Measurements from ENCODE around the gene PRB3.

Gene PRB3

GRCh38 chr12:11269607-11270006 is at the start of gene PRB3:
PRB3 (minus strand) TSS chr12:11269707; CDS start chr12:11269669, 38 bp downstream.
- in situ Hi-C loops (cut with MboI; ENCODE audit: low sequenced_read_pairs): no loop called here

GRCh38 chr12:11310336-11310735 is 40.8 kb upstream of the PRB3 start, which contains the start of gene PRB4:
PRB4 (minus strand) TSS chr12:11310436; CDS start chr12:11310398, 38 bp downstream.
- in situ Hi-C loops (cut with MboI; ENCODE audit: low sequenced_read_pairs): no loop called here

- in situ Hi-C loops (cut with MboI; ENCODE audit: low sequenced_read_pairs): no loop called here
These were observed 37.6 kb upstream of the PRB3 start for GRCh38 chr12:11307143-11307542.

- in situ Hi-C loops (cut with MboI; ENCODE audit: low sequenced_read_pairs): no loop called here
These were observed 3.9 kb upstream of the PRB3 start for GRCh38 chr12:11273449-11273848.

- in situ Hi-C loops (cut with MboI; ENCODE audit: low sequenced_read_pairs): no loop called here
These were observed 5.0 kb downstream of the PRB3 start for GRCh38 chr12:11264501-11264900.

GRCh38 chr12:11246489-11246888 is 23.0 kb downstream of the PRB3 start:
- in situ Hi-C loops (cut with MboI; ENCODE audit: low sequenced_read_pairs): no loop called here

- in situ Hi-C loops (cut with MboI; ENCODE audit: low sequenced_read_pairs): no loop called here
These were observed 26.9 kb downstream of the PRB3 start for GRCh38 chr12:11242656-11243055.

GRCh38 chr12:11240348-11240930 is 29.1 kb downstream of the PRB3 start:
- in situ Hi-C loops (cut with MboI; ENCODE audit: low sequenced_read_pairs): no loop called here

- in situ Hi-C loops (cut with MboI; ENCODE audit: low sequenced_read_pairs): no loop called here
These were observed 31.2 kb downstream of the PRB3 start for GRCh38 chr12:11238275-11238674.

GRCh38 chr12:11233532-11233931 is 36.0 kb downstream of the PRB3 start:
- in situ Hi-C loops (cut with MboI; ENCODE audit: low sequenced_read_pairs): no loop called here

GRCh38 chr12:11228296-11228879 is 41.1 kb downstream of the PRB3 start:
- in situ Hi-C loops (cut with MboI; ENCODE audit: low sequenced_read_pairs): loop anchor here (10.0 kb wide), 2 partner anchors 256 to 444 kb away; no protein-coding TSS in a partner anchor

GRCh38 chr12:11227373-11227772 is 42.1 kb downstream of the PRB3 start:
- in situ Hi-C loops (cut with MboI; ENCODE audit: low sequenced_read_pairs): loop anchor here (10.0 kb wide), 2 partner anchors 257 to 443 kb away; no protein-coding TSS in a partner anchor

All from HL-60/S4 (cell line).